Body of pancreas (tissue), 4 donors: ENCODE results near the gene CLEC4F.

Experiments used
- POLR2A ChIP-seq, 3 donors: fragments of 450-650 bp; IDR thresholded peaks; one replicate each; pipeline ENCODE4 v1.6.1; 2016; ENCODE audit warnings: antibody characterized with exemption in 3 of 3, mild to moderate bottlenecking in 2 of 3
- TF ChIP-seq, protein P1 (sequence below), 7 experiments: fragments of 450-650 bp in 4 of 7; fragments of 200-600 bp in 3 of 7; sonication (generic) in 3 of 7; IDR thresholded peaks; one replicate each; pipeline ENCODE4 v1.5.1; 2016 to 2019; ENCODE audit warnings: antibody characterized with exemption in 7 of 7

DNA sequence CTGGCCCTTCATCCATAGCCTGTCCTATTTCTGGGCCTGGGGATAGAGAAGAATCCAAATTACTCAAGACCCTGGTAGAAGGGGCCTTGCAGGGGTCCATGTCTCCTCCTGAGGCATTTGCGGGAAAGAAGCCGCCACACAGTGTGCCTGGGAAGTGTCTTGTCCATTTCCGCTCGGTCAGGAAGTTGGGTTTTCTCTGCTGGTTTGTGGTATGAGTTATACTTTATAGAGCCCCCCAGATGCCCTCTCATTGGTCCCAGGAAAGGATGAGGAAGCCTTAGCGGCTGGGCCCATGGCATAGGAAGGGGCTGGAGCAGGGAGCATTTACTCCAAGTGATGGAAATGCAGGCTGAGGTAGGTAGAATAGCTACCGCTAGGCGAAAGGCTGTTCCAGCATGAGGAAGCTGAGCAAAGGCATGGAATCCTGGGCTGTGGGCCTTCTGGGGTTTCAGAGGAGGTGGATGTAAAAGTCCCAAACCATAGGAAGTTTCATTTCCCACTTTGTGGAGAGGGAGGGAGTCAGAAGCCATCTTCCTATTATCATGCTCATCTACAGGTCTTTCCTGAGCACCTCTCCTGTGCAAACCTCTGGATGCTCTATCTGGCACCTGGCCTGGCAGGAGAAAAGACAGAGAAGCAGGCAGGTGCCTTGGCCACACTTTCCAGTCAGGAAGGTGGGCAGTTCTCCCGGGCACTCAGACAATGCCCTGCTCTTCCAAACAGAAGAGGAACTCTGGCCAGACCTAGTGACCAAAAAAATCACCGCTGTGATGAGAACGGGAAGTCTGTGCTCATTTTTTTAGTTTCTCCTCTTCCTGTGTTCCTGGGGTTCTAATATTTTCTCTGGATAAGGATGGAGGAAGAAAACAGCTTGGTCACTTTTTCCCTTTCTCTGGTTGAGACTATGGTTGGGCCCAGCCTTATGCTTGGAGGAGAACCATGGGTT is 17.9 kb upstream of the CLEC4F start:
- no peak for TF ChIP-seq POLR2A (IDR thresholded peaks at IDR 0.05)
- TF ChIP-seq, protein P1, sequence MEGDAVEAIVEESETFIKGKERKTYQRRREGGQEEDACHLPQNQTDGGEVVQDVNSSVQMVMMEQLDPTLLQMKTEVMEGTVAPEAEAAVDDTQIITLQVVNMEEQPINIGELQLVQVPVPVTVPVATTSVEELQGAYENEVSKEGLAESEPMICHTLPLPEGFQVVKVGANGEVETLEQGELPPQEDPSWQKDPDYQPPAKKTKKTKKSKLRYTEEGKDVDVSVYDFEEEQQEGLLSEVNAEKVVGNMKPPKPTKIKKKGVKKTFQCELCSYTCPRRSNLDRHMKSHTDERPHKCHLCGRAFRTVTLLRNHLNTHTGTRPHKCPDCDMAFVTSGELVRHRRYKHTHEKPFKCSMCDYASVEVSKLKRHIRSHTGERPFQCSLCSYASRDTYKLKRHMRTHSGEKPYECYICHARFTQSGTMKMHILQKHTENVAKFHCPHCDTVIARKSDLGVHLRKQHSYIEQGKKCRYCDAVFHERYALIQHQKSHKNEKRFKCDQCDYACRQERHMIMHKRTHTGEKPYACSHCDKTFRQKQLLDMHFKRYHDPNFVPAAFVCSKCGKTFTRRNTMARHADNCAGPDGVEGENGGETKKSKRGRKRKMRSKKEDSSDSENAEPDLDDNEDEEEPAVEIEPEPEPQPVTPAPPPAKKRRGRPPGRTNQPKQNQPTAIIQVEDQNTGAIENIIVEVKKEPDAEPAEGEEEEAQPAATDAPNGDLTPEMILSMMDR (IDR thresholded peaks at IDR 0.05), result no peak
